HepG2 (cell line): ENCODE measurements around the gene LIMS2. TPM values are rescaled to one million over a fixed set of nuclear protein-coding genes. Genes with fewer than 3 reads are reported as not detected.

Source experiments
- ATAC-seq: fragments of 200-7000 bp; cut with Tn5 transposase; 3 replicates; pipeline ENCODE4 v1.9.1; 2020; ENCODE audit warnings: mild to moderate bottlenecking, moderate library complexity
- BruUV-seq: library from RNA; stranded (reverse); fragments of 400-500 nt; replicated peaks from 2 replicates; lab custom pipeline; 2021; lab: Mats Ljungman, UMichigan
- CTCF ChIA-PET: fragments of 300-600 bp; formaldehyde crosslinking; extraction: SDS; loops from one replicate; lab custom pipeline; 2021; ENCODE audit warnings: low total read pairs, inconsistent platforms, low intra/inter-chr PET ratio; lab: Yijun Ruan, JAX
- POLR2A ChIA-PET: fragments of 350-600 bp; sonication (Branson Sonifier 250); formaldehyde crosslinking; loops from one replicate; lab custom pipeline; 2020; ENCODE audit warnings: antibody characterized with exemption, inconsistent platforms; lab: Yijun Ruan, JAX
- DNase-seq: peaks from one replicate; pipeline ENCODE4 v3.0.0-alpha.2; 2015; ENCODE audit warnings: low spot score
- FAIRE-seq: peaks from 3 replicates; lab custom pipeline; 2011; peaks lifted over from hg19 to GRCh38; lab: Jason Lieb, UNC
- H2AFZ ChIP-seq: one replicate; pipeline ENCODE4 v1.6.1; 2011; ENCODE audit warnings: low read length, inconsistent platforms
- H3K27ac ChIP-seq: fragments of 300-600 bp; 3 replicates; pipeline ENCODE4 v1.8.0; 2011; ENCODE audit warnings: mixed run types, mild to moderate bottlenecking, mixed read lengths, low read length, inconsistent platforms; ENCODE audit not compliant: insufficient read depth; ENCODE audit errors: extremely low read length
- H3K27me3 ChIP-seq, 2 experiments: fragments of 200-600 bp in 1 of 2; 2 replicates in 1 of 2; 3 replicates in 1 of 2; pipeline versions ENCODE4 v1.6.0 to v1.8.0; 2011; ENCODE audit warnings: low read length in 2 of 2, mild to moderate bottlenecking in 2 of 2, moderate library complexity in 2 of 2, inconsistent platforms in 1 of 2; ENCODE audit not compliant: insufficient read depth in 2 of 2, control insufficient read depth in 1 of 2
- H3K36me3 ChIP-seq, 2 experiments: fragments of 200-600 bp in 1 of 2; replicated peaks in 1 of 2; 2 replicates in 1 of 2; 3 replicates in 1 of 2; pipeline versions ENCODE4 v1.5.1 to v1.8.0; 2011; ENCODE audit warnings: low read length in 2 of 2, inconsistent platforms in 1 of 2; ENCODE audit not compliant: insufficient read depth in 2 of 2, control insufficient read depth in 1 of 2
- H3K4me1 ChIP-seq: 2 replicates; pipeline ENCODE4 v1.5.1; 2012; ENCODE audit warnings: low read length, inconsistent platforms; ENCODE audit not compliant: insufficient read depth
- H3K4me2 ChIP-seq: 2 replicates; pipeline ENCODE4 v1.6.0; 2011; ENCODE audit warnings: low read depth, low read length, inconsistent platforms
- H3K4me3 ChIP-seq, 3 experiments: fragments of 200-600 bp in 1 of 3; sonication (generic), shearing (Covaris generic) in 1 of 3; replicated peaks in 1 of 3; 2 replicates each; pipeline ENCODE4 v1.5.1; 2011 to 2016; ENCODE audit warnings: low read length in 3 of 3, inconsistent platforms in 2 of 3, low read depth in 2 of 3, mild to moderate bottlenecking in 2 of 3, control low read depth in 1 of 3, mixed read lengths in 1 of 3; ENCODE audit not compliant: insufficient read depth in 1 of 3
- H3K79me2 ChIP-seq: one replicate; pipeline ENCODE4 v1.6.1; 2011; ENCODE audit warnings: low read length, inconsistent platforms; ENCODE audit not compliant: insufficient read depth
- H3K9ac ChIP-seq: 2 replicates; pipeline ENCODE4 v1.6.0; 2011; ENCODE audit warnings: mild to moderate bottlenecking, low read depth, low read length, inconsistent platforms; ENCODE audit not compliant: insufficient read depth
- H3K9me3 ChIP-seq: 2 replicates; pipeline ENCODE4 v1.5.1; 2012; ENCODE audit warnings: mild to moderate bottlenecking, low read length
- H4K20me1 ChIP-seq: 2 replicates; pipeline ENCODE4 v1.6.0; 2011; ENCODE audit warnings: inconsistent platforms, mild to moderate bottlenecking, low read length, moderate library complexity; ENCODE audit not compliant: insufficient read depth
- AHR ChIP-seq: IDR thresholded peaks from 2 replicates; pipeline ENCODE4 v1.6.1; 2018; ENCODE audit warnings: missing genetic modification reagents, missing compliant biosample characterization
- ATF7 ChIP-seq, 2 experiments: fragments of 450-650 bp in 1 of 2; sonication (generic) in 1 of 2; formaldehyde crosslinking in 1 of 2; IDR thresholded peaks; 2 replicates each; pipeline versions ENCODE4 v1.4.0 to v1.6.1; 2016 to 2020; ENCODE audit warnings: antibody characterized with exemption in 1 of 2, mild to moderate bottlenecking in 1 of 2, missing genetic modification reagents in 1 of 2
- DNMT3B ChIP-seq: conservative IDR thresholded peaks from 2 replicates; pipeline ENCODE4 v1.6.1; 2016; ENCODE audit warnings: missing biosample characterization, control low read depth
- MYNN ChIP-seq: sonication (generic); formaldehyde crosslinking; IDR thresholded peaks from 2 replicates; pipeline ENCODE4 v1.4.0; 2020; ENCODE audit warnings: mild to moderate bottlenecking, low read depth, missing genetic modification reagents
- NR2F6 ChIP-seq, 2 experiments: IDR thresholded peaks; 2 replicates each; pipeline ENCODE4 v1.6.1; 2016; ENCODE audit warnings: antibody characterized with exemption in 1 of 2, mild to moderate bottlenecking in 1 of 2
- ZNF460 ChIP-seq: sonication (generic); formaldehyde crosslinking; IDR thresholded peaks from 2 replicates; pipeline ENCODE4 v1.5.1; 2020; ENCODE audit warnings: missing genetic modification reagents, mild to moderate bottlenecking, borderline replicate concordance
- ZNF496 ChIP-seq: sonication (generic); formaldehyde crosslinking; IDR thresholded peaks from 2 replicates; pipeline ENCODE4 v1.8.1; 2023; ENCODE audit warnings: mild to moderate bottlenecking, moderate library complexity, missing genetic modification reagents; ENCODE audit not compliant: insufficient replicate concordance
- WGBS: methylation state at CpG from one replicate; pipeline ENCODE4 v1.1.6; 2017; ENCODE audit warnings: low lambda C conversion rate; 5-methylcytosine and 5-hydroxymethylcytosine counted together
- in situ Hi-C: cut with HindIII; loops from 2 replicates; pipeline ENCODE4 v1.10.0; 2017; ENCODE audit warnings: low pct_unique_long_range_greater_than_20kb; ENCODE audit not compliant: extremely low pct_ligation_motif_present
- intact Hi-C: fragments of 100-400 bp; cut with micrococcal nuclease; formaldehyde crosslinking; loops from one replicate; pipeline ENCODE4 v1.10.0; 2022; ENCODE audit not compliant: unreplicated experiment
- polyA plus RNA-seq, 8 experiments: library from polyadenylated mRNA; depleted of rRNA in 3 of 8; stranded (reverse) in 7 of 8; unstranded in 1 of 8; fragments of >200 nt; fragmentation: Illumina TruSeq in 4 of 8; extraction: Trizol in 4 of 8; gene quantifications; 2 replicates each; pipeline versions ENCODE4 v1.2.1 to v1.2.3, GENCODE V29; 2011 to 2016; ENCODE audit warnings: low read depth in 4 of 8, missing spikeins in 1 of 8, mixed read lengths in 1 of 8; ENCODE audit not compliant: insufficient read depth in 1 of 8
- total RNA-seq, 5 experiments: library from RNA; depleted of rRNA; stranded (reverse); fragments of >200 nt; fragmentation: Illumina TruSeq; extraction: Trizol; gene quantifications; 2 replicates each; pipeline ENCODE4 v1.2.3, GENCODE V29; 2016; ENCODE audit warnings: low read depth in 1 of 5
- TF ChIP-seq, protein P1 (sequence below): sonication (generic); formaldehyde crosslinking; IDR thresholded peaks from 2 replicates; pipeline ENCODE4 v1.4.0; 2020; ENCODE audit warnings: missing genetic modification reagents
- TF ChIP-seq, protein P2 (sequence below): sonication (generic); formaldehyde crosslinking; IDR thresholded peaks from 2 replicates; pipeline ENCODE4 v1.5.1; 2020; ENCODE audit warnings: missing genetic modification reagents, mild to moderate bottlenecking, borderline replicate concordance
- TF ChIP-seq, protein P3 (sequence below): IDR thresholded peaks from 2 replicates; pipeline ENCODE4 v1.6.1; 2016; ENCODE audit warnings: control low read depth
- TF ChIP-seq, protein P4 (sequence below): sonication (generic); formaldehyde crosslinking; IDR thresholded peaks from 2 replicates; pipeline ENCODE4 v1.5.1; 2020; ENCODE audit warnings: missing genetic modification reagents, mild to moderate bottlenecking, borderline replicate concordance
- TF ChIP-seq, protein P5 (sequence below): sonication (generic); formaldehyde crosslinking; IDR thresholded peaks from 2 replicates; pipeline ENCODE4 v1.5.0; 2020; ENCODE audit warnings: mild to moderate bottlenecking, missing genetic modification reagents
- TF ChIP-seq, protein P6 (sequence below): sonication (generic); formaldehyde crosslinking; IDR thresholded peaks from 2 replicates; pipeline ENCODE4 v1.4.0; 2020; ENCODE audit warnings: missing genetic modification reagents

Gene LIMS2
- total and polyA plus RNA-seq, 2 of the 13 experiments (the other 11 are each of a cell fraction or from before 2014, with no cell fraction given), result 1.0 to 1.9 TPM

DNA sequence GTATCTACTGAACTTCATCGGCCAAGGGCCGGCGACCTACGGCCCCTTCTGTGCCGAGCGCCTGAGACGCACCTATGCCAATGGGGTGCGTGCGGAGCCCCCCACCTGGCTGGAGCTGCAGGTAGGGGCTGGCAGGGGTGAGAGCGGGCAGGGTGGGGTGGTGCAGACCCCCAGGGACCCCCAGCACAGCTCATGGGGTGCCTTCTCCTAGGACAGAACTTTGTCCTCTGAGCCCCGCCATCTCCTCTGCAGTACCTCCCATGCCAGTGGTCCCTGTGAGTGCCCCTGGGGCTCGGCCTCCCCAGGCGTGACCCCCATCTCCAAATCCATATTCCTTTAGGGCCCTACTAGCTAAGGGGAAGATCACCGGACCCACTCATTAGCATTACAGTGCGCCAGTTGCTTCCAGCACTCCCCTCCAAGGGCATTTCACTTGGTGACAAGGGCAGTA lies 53.3 kb downstream of the LIMS2 start:
- BruUV-seq, result no TSS peak
- H3K9ac ChIP-seq, result no peak overlapping the region
- H3K4me3 ChIP-seq, result no peak overlapping the region
- H2AFZ ChIP-seq, result no peak overlapping the region
- FAIRE-seq (no peak), ATAC-seq (no peak), DNase-seq (no peak)
- no peak overlapping the region for H3K4me2 ChIP-seq
- no peaks in the 10 kb centered on the region for H4K20me1 ChIP-seq
- H3K4me1 ChIP-seq, result no peaks in the 10 kb centered on the region
- 55% methylated on average over 14 of the region's 15 CpGs for WGBS
- ChIA-PET CTCF (no interaction called here), POLR2A (no interaction called here)
- H3K27ac ChIP-seq, result no peak overlapping the region
- H3K27me3 ChIP-seq, result peaks cover 24 to 80% of the 10 kb centered on the region in 2 experiments; a peak in 4 of 5 replicates
- no peaks in the 10 kb centered on the region for H3K36me3 ChIP-seq
- no peaks in the 10 kb centered on the region for H3K79me2 ChIP-seq
- in situ Hi-C loops (no loop called here), intact Hi-C loops (no loop called here)
- no peaks in the 10 kb centered on the region for H3K9me3 ChIP-seq
- no peak for TF ChIP-seq DNMT3B
- TF ChIP-seq ATF7 (IDR thresholded peaks at IDR 0.05), result no peak
- TF ChIP-seq ATF7 (CRISPR knock-in tag; IDR thresholded peaks at IDR 0.05), result no peak
- TF ChIP-seq NR2F6 (IDR thresholded peaks at IDR 0.05), result no peak
- no peak for TF ChIP-seq NR2F6 (CRISPR knock-in tag; IDR thresholded peaks at IDR 0.05)
- TF ChIP-seq, protein P1, sequence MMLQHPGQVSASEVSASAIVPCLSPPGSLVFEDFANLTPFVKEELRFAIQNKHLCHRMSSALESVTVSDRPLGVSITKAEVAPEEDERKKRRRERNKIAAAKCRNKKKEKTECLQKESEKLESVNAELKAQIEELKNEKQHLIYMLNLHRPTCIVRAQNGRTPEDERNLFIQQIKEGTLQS (CRISPR knock-in tag), result no peak
- no peak for TF ChIP-seq ZNF496 (CRISPR knock-in tag)
- TF ChIP-seq ZNF460 (CRISPR knock-in tag), result no peak
- TF ChIP-seq, protein P2, sequence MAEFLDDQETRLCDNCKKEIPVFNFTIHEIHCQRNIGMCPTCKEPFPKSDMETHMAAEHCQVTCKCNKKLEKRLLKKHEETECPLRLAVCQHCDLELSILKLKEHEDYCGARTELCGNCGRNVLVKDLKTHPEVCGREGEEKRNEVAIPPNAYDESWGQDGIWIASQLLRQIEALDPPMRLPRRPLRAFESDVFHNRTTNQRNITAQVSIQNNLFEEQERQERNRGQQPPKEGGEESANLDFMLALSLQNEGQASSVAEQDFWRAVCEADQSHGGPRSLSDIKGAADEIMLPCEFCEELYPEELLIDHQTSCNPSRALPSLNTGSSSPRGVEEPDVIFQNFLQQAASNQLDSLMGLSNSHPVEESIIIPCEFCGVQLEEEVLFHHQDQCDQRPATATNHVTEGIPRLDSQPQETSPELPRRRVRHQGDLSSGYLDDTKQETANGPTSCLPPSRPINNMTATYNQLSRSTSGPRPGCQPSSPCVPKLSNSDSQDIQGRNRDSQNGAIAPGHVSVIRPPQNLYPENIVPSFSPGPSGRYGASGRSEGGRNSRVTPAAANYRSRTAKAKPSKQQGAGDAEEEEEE (CRISPR knock-in tag), result no peak
- no peak for TF ChIP-seq MYNN (CRISPR knock-in tag)
- TF ChIP-seq, protein P3, sequence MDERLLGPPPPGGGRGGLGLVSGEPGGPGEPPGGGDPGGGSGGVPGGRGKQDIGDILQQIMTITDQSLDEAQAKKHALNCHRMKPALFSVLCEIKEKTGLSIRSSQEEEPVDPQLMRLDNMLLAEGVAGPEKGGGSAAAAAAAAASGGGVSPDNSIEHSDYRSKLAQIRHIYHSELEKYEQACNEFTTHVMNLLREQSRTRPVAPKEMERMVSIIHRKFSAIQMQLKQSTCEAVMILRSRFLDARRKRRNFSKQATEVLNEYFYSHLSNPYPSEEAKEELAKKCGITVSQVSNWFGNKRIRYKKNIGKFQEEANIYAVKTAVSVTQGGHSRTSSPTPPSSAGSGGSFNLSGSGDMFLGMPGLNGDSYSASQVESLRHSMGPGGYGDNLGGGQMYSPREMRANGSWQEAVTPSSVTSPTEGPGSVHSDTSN (CRISPR knock-in tag), result no peak
- TF ChIP-seq, protein P4, sequence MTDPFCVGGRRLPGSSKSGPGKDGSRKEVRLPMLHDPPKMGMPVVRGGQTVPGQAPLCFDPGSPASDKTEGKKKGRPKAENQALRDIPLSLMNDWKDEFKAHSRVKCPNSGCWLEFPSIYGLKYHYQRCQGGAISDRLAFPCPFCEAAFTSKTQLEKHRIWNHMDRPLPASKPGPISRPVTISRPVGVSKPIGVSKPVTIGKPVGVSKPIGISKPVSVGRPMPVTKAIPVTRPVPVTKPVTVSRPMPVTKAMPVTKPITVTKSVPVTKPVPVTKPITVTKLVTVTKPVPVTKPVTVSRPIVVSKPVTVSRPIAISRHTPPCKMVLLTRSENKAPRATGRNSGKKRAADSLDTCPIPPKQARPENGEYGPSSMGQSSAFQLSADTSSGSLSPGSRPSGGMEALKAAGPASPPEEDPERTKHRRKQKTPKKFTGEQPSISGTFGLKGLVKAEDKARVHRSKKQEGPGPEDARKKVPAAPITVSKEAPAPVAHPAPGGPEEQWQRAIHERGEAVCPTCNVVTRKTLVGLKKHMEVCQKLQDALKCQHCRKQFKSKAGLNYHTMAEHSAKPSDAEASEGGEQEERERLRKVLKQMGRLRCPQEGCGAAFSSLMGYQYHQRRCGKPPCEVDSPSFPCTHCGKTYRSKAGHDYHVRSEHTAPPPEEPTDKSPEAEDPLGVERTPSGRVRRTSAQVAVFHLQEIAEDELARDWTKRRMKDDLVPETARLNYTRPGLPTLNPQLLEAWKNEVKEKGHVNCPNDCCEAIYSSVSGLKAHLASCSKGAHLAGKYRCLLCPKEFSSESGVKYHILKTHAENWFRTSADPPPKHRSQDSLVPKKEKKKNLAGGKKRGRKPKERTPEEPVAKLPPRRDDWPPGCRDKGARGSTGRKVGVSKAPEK (CRISPR knock-in tag), result no peak
- TF ChIP-seq, protein P5, sequence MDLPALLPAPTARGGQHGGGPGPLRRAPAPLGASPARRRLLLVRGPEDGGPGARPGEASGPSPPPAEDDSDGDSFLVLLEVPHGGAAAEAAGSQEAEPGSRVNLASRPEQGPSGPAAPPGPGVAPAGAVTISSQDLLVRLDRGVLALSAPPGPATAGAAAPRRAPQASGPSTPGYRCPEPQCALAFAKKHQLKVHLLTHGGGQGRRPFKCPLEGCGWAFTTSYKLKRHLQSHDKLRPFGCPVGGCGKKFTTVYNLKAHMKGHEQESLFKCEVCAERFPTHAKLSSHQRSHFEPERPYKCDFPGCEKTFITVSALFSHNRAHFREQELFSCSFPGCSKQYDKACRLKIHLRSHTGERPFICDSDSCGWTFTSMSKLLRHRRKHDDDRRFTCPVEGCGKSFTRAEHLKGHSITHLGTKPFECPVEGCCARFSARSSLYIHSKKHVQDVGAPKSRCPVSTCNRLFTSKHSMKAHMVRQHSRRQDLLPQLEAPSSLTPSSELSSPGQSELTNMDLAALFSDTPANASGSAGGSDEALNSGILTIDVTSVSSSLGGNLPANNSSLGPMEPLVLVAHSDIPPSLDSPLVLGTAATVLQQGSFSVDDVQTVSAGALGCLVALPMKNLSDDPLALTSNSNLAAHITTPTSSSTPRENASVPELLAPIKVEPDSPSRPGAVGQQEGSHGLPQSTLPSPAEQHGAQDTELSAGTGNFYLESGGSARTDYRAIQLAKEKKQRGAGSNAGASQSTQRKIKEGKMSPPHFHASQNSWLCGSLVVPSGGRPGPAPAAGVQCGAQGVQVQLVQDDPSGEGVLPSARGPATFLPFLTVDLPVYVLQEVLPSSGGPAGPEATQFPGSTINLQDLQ (CRISPR knock-in tag), result no peak
- TF ChIP-seq, protein P6, sequence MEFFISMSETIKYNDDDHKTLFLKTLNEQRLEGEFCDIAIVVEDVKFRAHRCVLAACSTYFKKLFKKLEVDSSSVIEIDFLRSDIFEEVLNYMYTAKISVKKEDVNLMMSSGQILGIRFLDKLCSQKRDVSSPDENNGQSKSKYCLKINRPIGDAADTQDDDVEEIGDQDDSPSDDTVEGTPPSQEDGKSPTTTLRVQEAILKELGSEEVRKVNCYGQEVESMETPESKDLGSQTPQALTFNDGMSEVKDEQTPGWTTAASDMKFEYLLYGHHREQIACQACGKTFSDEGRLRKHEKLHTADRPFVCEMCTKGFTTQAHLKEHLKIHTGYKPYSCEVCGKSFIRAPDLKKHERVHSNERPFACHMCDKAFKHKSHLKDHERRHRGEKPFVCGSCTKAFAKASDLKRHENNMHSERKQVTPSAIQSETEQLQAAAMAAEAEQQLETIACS (CRISPR knock-in tag), result no peak
- no peak for TF ChIP-seq AHR (CRISPR knock-in tag)
